ENCODE data around the gene EXOC4. TPM values are rescaled to one million over a fixed set of nuclear protein-coding genes. Genes with fewer than 3 reads are reported as not detected.

Gene EXOC4
- total and polyA plus RNA-seq, 12 donors = 7.5 to 41.7 (median 34.6) TPM

DNA sequence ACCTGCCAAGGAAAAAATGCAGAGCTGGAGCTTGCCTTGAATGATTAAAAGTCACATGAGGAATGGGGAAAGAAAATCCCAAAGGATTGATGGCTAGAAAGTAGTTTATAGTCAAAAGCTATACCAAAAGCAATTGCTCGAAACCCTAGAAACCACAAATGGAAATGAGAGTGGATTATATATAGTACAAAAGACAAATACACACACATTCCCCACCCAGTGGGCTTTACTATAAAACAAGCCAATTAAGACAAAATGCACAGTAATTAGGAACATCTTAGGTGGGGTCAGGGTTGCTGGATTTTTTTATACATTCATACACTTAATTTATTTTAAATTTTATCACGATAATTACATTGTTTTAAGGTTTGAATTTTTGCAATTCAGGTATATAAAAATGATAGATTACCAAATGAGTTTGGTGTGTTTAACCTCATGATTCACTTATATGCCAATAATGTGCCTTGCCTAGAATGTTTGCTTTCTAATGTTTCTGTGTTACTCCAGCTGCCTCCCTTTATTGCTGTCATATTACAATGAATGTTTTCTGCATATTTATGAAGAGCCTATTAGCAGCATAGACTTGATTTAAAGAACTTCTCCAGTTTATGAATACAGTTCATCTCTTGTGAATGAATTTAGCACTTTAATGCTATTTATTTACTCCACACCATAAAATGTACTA lies 421.3 kb downstream of the EXOC4 start:
- 95 to 99% methylated on average over 2 of the region's 2 CpGs for WGBS, 2 donors
- Histone ChIP-seq H3K4me1 (no peaks in the 10 kb centered on the region), H3K9me3 (no peaks in the 10 kb centered on the region), H3K27ac (no peak overlapping the region), H3K36me3 (no peaks in the 10 kb centered on the region), H3K27me3 (no peaks in the 10 kb centered on the region), H3K4me3 (no peak overlapping the region)
- ATAC-seq (no peak), DNase-seq (no peak)
- TF ChIP-seq, protein P1, sequence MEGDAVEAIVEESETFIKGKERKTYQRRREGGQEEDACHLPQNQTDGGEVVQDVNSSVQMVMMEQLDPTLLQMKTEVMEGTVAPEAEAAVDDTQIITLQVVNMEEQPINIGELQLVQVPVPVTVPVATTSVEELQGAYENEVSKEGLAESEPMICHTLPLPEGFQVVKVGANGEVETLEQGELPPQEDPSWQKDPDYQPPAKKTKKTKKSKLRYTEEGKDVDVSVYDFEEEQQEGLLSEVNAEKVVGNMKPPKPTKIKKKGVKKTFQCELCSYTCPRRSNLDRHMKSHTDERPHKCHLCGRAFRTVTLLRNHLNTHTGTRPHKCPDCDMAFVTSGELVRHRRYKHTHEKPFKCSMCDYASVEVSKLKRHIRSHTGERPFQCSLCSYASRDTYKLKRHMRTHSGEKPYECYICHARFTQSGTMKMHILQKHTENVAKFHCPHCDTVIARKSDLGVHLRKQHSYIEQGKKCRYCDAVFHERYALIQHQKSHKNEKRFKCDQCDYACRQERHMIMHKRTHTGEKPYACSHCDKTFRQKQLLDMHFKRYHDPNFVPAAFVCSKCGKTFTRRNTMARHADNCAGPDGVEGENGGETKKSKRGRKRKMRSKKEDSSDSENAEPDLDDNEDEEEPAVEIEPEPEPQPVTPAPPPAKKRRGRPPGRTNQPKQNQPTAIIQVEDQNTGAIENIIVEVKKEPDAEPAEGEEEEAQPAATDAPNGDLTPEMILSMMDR (IDR thresholded peaks at IDR 0.05) = no peak
- intact Hi-C loops (cut with DNase I) = no loop called here

DNA sequence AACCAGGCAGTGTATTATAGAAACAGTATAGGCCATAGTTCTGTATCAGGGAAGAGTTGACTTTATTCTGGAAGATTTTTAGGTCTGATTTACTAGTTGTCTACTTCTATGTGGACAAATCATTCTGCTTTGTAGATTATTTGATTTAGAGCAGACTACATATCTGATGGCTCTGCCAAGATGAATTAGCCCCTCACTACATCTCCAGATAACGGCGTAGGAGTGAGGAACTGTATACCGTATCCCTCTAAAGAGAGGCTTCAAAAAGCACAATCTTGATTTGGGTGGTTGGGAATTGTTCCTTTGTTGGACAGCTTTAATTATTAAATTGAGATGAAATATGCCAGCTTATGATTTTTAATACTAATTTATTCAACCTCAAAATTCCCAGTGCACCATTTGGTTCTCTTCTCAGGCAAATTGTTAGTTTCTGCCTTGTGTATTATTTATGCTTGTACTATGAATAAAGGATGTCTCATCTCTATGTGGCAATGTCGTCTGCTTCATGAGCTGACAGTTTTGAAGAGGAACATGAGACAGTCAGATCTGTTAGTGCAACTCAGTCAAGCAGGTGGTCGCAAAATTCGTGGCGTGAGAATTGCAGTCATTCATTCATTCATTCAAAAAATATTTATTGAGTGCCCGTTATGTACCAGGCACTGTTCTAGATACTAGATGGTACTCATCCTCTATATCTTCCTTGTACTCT lies 422.8 kb downstream of the EXOC4 start:
- Histone ChIP-seq H3K36me3 (no peaks in the 10 kb centered on the region), H3K4me1 (no peaks in the 10 kb centered on the region), H3K27me3 (no peaks in the 10 kb centered on the region), H3K4me3 (no peak overlapping the region), H3K27ac (no peak overlapping the region), H3K9me3 (no peaks in the 10 kb centered on the region)
- DNase-seq = no peak
- TF ChIP-seq, protein P1 (IDR thresholded peaks at IDR 0.05) = no peak
- no peak for ATAC-seq
- intact Hi-C loops (cut with DNase I) = no loop called here
- WGBS, 2 donors = 96 to 97% methylated on average over 8 of the region's 8 CpGs

DNA sequence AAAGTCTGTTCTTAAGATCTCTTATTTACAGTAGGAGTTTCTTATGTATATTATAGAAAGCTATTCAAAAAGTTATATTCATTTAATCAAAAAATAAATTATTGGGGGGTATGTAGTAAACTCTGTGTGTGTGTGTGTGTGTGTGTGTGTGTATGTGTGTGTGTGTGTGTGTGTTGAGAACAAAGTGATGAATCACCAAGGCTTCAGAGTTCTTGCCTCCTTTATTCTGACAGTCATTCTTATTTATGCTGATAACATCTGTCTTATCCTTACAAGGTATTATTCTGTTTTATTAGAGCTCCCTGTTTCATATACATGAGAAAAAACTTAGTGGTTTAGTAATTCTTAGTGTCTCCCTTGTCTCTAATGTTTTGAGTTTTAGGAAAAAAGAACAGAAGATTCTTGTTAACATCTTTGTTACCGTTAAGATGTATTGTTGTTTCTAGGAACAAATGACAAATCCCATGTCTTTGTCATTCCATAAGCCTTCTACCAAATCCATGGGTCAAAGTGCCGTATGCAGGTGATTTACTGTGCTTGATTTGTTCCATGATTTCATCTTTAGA lies 424.0 kb downstream of the EXOC4 start:
- WGBS, 2 donors = 92 to 94% methylated on average over 2 of the region's 2 CpGs
- Histone ChIP-seq H3K27me3 (no peaks in the 10 kb centered on the region), H3K9me3 (no peaks in the 10 kb centered on the region), H3K36me3 (no peaks in the 10 kb centered on the region), H3K4me1 (no peaks in the 10 kb centered on the region), H3K27ac (no peak overlapping the region), H3K4me3 (no peak overlapping the region)
- ATAC-seq (no peak), DNase-seq (no peak)
- intact Hi-C loops (cut with DNase I) = no loop called here
- TF ChIP-seq, protein P1 (IDR thresholded peaks at IDR 0.05) = no peak

DNA sequence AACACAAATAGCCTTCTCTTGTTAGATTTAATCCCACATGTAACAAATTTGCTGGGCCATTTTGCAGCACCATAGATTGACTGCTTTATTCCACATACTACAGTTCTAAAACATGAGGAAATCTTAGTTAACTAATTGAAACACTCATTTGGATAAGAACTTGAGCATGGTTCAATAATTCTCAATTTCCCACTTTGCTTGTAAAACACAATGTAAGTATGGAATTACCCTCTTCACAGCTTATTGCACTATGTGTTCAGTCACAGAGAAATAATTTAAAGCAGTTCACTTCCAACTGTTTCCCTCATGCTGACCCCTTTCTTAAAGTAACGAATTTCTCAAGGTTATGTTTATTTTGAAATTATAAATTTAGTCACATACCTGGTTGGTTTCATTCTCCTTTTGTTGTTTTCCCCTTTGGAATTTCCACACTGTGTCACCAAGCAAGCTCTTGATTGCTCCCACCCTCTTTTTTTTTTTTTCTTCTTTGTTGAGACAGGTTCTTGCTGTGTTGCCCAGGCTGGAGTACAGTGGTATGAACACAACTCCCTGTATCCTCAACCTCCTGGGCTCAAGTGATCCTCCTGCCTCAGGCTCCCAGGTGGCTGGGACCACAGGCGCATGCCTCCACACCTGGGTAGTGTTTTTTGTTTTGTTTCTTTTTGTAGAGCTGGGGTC lies 425.4 kb downstream of the EXOC4 start:
- DNase-seq = no peak
- no peaks in the 10 kb centered on the region for H3K4me1 ChIP-seq
- intact Hi-C loops (cut with DNase I) = no loop called here
- H3K27ac ChIP-seq = no peak overlapping the region
- H3K4me3 ChIP-seq = no peak overlapping the region
- TF ChIP-seq, protein P1 (IDR thresholded peaks at IDR 0.05) = no peak
- no peaks in the 10 kb centered on the region for H3K27me3 ChIP-seq
- ATAC-seq = no peak
- no peaks in the 10 kb centered on the region for H3K36me3 ChIP-seq
- no peaks in the 10 kb centered on the region for H3K9me3 ChIP-seq
- WGBS, 2 donors = 90 to 97% methylated on average over 2 of the region's 2 CpGs

Measured in heart right ventricle (tissue), 16 donors.